Measurements from ENCODE around the gene HMG20A. TPM values are rescaled to one million over a fixed set of nuclear protein-coding genes. Genes with fewer than 3 reads are reported as not detected.

HMG20A gene
- polyA plus RNA-seq, 1 experiment: 31.0 TPM

- DNase-seq (ENCODE audit: low read depth): no peak
- ChIA-PET CTCF (interaction anchor here (1.5 kb wide), 1 partner anchor 39 kb away, joined by 4 read pairs; no protein-coding TSS in a partner anchor), POLR2A (no interaction called here)
Measured at GRCh38 chr15:77503764-77504163, 83.1 kb downstream of the HMG20A start.

GRCh38 chr15:77504306-77504705 is 83.6 kb downstream of the HMG20A start:
- Histone ChIP-seq H3K27me3 (ENCODE audit: control insufficient read depth, insufficient read depth, low read length) (no peaks in the 10 kb centered on the region), H3K4me3 (ENCODE audit: low read depth, low read length) (no peak overlapping the region), H3K36me3 (ENCODE audit: control insufficient read depth, insufficient read depth, low read length) (no peaks in the 10 kb centered on the region)
- TF ChIP-seq CTCF (IDR thresholded peaks at IDR 0.05; ENCODE audit: insufficient read depth, low read depth, low read length): no peak
- CTCF ChIA-PET: interaction anchor here (1.9 kb wide), 1 partner anchor 25 kb away, joined by 5 read pairs; no protein-coding TSS in a partner anchor
- POLR2A ChIA-PET: no interaction called here
- no peak for DNase-seq (ENCODE audit: low read depth)

More at GRCh38 chr15:77503764-77504163, 83.1 kb downstream of the HMG20A start:
- Histone ChIP-seq H3K36me3 (ENCODE audit: control insufficient read depth, insufficient read depth, low read length) (no peaks in the 10 kb centered on the region), H3K27me3 (ENCODE audit: control insufficient read depth, insufficient read depth, low read length) (no peaks in the 10 kb centered on the region), H3K4me3 (ENCODE audit: low read depth, low read length) (no peak overlapping the region)
- TF ChIP-seq CTCF (IDR thresholded peaks at IDR 0.05; ENCODE audit: insufficient read depth, low read depth, low read length): no peak

GRCh38 chr15:77504871-77505270 is 84.2 kb downstream of the HMG20A start:
- no peaks in the 10 kb centered on the region for H3K27me3 ChIP-seq (ENCODE audit: control insufficient read depth, insufficient read depth, low read length)
- H3K4me3 ChIP-seq (ENCODE audit: low read depth, low read length): no peak overlapping the region
- DNase-seq (ENCODE audit: low read depth): no peak
- TF ChIP-seq CTCF (IDR thresholded peaks at IDR 0.05; ENCODE audit: insufficient read depth, low read depth, low read length): no peak
- H3K36me3 ChIP-seq (ENCODE audit: control insufficient read depth, insufficient read depth, low read length): no peaks in the 10 kb centered on the region
- POLR2A ChIA-PET: no interaction called here
- CTCF ChIA-PET: interaction anchor here (1.5 to 1.9 kb wide), 2 partner anchors 8 to 24 kb away, joined by 5 read pairs; no protein-coding TSS in a partner anchor

GRCh38 chr15:77505556-77505955 is 84.9 kb downstream of the HMG20A start:
- Histone ChIP-seq H3K36me3 (ENCODE audit: control insufficient read depth, insufficient read depth, low read length) (no peaks in the 10 kb centered on the region), H3K4me3 (ENCODE audit: low read depth, low read length) (no peak overlapping the region), H3K27me3 (ENCODE audit: control insufficient read depth, insufficient read depth, low read length) (no peaks in the 10 kb centered on the region)
- ChIA-PET POLR2A (no interaction called here), CTCF (interaction anchor here (1.5 to 1.9 kb wide), 2 partner anchors 9 to 24 kb away, joined by 5 read pairs; no protein-coding TSS in a partner anchor)
- TF ChIP-seq CTCF (IDR thresholded peaks at IDR 0.05; ENCODE audit: insufficient read depth, low read depth, low read length): no peak
- DNase-seq (ENCODE audit: low read depth): no peak

GRCh38 chr15:77506311-77507142 is 85.8 kb downstream of the HMG20A start:
- no peaks in the 10 kb centered on the region for H3K36me3 ChIP-seq (ENCODE audit: control insufficient read depth, insufficient read depth, low read length)
- no peak for TF ChIP-seq CTCF (IDR thresholded peaks at IDR 0.05; ENCODE audit: insufficient read depth, low read depth, low read length)
- ChIA-PET POLR2A (no interaction called here), CTCF (interaction anchor here (1.0 to 1.5 kb wide), 2 partner anchors 10 to 399 kb away, joined by 3 to 5 read pairs; no protein-coding TSS in a partner anchor)
- no peaks in the 10 kb centered on the region for H3K27me3 ChIP-seq (ENCODE audit: control insufficient read depth, insufficient read depth, low read length)
- DNase-seq (ENCODE audit: low read depth): no peak
- no peak overlapping the region for H3K4me3 ChIP-seq (ENCODE audit: low read depth, low read length)
